Kidney glomerular epithelial cell (primary cell): ENCODE measurements around the gene SNX8.
"Not testable (repeated sequence)": the region's sequence is repeated elsewhere in the genome, so short reads cannot be mapped to it uniquely, and the experiment has no call there.

Source experiments
- DNase-seq: peaks from one replicate; lab custom pipeline; 2025; lab: John Stamatoyannopoulos, UW

The SNX8 gene

GRCh38 chr7:2290877-2291276, 23.4 kb downstream of the SNX8 start:
- no peak for DNase-seq

DNA sequence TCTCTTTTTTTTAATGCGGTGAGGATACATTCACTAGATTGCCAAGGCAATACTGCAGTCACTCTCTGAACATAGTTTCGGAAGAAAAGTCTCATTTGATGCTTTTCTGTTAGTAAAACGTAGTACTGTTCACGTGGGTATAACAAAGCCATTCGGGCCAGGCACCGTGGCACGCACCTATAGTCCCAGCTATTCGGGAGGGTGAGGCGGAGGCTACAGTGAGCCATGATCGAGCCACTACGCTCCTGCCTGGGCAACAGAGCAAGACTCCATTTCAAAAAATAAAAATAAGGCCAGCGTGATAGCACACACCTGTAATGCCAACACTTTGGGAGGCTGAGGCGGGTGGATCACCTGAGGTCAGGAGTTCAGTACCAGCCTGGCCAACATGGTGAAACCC, 24.6 kb downstream of the SNX8 start:
- no peak for DNase-seq

GRCh38 chr7:2289111-2289586, 25.1 kb downstream of the SNX8 start:
- no peak for DNase-seq

GRCh38 chr7:2288503-2288902, 25.7 kb downstream of the SNX8 start:
- DNase-seq, result no peak

GRCh38 chr7:2287745-2288144, 26.5 kb downstream of the SNX8 start:
- no peak for DNase-seq

- DNase-seq, result no peak
Measured at GRCh38 chr7:2283074-2283473, 31.2 kb downstream of the SNX8 start.

DNA sequence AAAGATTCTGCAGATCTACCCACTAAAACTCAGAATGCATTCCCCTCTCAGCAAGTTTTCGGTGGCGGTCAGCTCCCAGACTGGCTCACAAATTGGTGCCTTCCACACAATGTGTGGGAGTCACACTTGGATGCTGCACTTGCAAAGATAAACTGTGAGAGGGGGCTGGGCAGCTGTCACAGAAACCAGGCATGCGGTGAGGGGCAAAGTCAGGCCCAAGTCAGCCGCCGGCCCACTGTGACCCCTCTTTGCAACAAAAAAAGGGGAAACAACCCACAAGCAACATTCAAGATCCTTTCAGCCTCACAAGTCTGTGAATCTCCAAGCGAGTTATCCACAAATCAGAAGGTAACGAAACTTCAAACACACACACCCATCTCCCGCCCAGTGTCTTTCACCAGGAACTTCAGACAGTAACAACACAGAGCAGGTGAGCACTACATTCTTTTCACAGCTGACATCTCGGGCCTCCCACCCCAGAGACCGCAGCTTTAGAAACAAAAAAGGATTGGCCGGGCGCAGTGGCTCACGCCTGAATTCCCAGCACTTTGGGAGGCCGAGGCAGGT, 32.0 kb downstream of the SNX8 start:
- DNase-seq, result peak; percentile 40

GRCh38 chr7:2281541-2281940, 32.7 kb downstream of the SNX8 start:
- DNase-seq, result no peak

DNA sequence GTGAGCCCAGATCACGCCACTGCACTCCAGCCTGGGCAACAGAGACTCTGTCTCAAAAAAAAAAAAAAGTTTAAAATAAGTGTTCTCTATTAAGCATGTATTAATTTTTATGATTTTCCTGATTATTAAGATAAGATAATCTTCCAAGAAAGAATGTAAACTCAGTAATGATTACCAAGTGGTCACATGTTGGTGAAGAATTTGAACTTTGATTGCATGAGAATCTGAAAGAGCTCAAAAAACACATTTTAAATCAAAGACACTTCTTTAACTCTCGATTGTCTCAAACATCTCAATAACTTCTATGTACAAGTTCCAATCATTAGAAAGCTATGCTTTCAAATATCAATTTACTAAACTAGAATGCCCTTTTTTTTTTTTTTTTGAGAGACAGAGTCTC, 33.8 kb downstream of the SNX8 start:
- no peak for DNase-seq

DNA sequence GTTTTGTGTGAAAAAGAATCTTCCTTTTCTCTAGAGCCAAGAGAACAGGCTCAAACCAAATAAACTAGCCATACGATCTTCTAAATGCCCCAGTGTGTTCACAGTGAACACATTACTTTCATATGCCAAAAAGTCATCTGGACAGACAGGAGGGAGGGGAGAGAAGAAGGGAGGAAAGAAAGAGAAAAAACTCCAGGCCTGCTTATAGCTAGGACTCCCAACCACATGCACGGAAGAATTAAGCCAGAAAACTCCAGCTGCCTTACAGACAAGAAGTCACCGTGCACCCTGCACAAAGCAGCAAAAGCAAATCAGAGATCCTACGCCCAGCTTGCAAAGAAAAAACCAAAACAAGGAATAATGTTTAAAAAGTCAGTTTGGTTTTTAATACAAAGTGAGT, 34.3 kb downstream of the SNX8 start:
- no peak for DNase-seq

GRCh38 chr7:2278026-2278425, 36.2 kb downstream of the SNX8 start:
- DNase-seq, result no peak

GRCh38 chr7:2276107-2276506, 38.1 kb downstream of the SNX8 start:
- DNase-seq, result no peak

DNA sequence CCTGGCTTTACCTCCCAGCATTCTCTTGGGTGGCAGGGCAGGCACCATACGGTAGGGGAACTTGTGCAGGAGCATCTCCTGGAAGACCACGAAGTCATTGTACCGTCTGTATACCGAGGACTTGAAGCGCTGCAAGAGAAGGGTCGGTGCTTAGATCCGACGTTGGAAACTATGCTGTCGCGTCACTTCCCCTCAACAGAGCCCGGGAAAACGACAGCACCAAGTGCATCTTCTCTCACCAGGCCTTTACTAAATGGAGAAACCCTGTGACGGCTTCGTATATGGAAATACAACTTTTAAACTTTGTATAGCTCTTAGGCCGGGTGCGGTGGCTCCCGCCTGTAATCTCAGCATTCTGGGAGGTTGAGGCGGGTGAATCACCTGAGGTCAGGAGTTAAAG, 39.1 kb downstream of the SNX8 start:
- no peak for DNase-seq

- DNase-seq, result no peak
Measured at GRCh38 chr7:2274666-2275065, 39.6 kb downstream of the SNX8 start.

- no peak for DNase-seq
Measured at GRCh38 chr7:2273866-2274265, 40.4 kb downstream of the SNX8 start.

DNA sequence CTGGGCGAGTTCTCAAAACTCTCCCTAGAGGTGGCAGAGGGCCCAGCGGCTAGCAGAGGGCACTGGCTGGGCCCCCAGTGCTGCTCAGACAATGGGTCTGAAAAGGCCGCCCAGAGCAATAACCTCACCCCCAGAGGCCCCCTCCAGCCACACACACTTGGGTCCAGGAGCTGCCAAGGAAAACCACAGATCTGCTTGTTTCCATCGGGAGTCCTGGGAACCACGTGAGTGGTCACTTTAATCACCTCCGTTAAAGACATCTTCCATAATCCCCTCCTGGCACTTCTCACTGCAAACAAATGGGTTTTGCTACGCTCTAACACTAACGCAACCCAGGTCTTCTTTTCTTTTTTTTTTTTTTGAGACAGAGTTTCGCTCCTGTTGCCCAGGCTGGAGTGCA, 42.2 kb downstream of the SNX8 start:
- no peak for DNase-seq

- DNase-seq, result no peak
Measured at GRCh38 chr7:2271273-2272026, 42.8 kb downstream of the SNX8 start.

DNA sequence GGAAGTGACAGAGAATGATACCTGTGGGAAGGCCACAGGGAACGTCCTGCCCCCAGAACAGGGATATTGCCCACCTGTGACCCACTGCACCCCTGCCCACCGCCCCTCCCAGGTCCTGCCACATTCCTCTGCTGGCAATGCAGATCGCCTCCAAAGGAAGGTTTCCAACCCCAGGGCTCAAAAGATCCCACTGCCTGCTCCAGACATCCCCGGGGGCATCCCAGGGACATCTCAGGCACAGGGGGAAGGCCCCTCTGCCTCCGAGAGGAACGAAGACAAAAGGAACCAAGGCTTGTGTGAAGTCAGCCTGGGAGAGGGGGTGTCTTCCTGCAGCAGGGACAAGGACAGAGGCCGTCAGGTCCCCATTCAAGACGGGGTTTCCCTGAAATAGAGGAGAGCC, 43.7 kb downstream of the SNX8 start:
- DNase-seq, result no peak

GRCh38 chr7:2269991-2270460, 44.2 kb downstream of the SNX8 start:
- no peak for DNase-seq

GRCh38 chr7:2269089-2269990, 44.9 kb downstream of the SNX8 start:
- DNase-seq, result not testable (repeated sequence)

DNA sequence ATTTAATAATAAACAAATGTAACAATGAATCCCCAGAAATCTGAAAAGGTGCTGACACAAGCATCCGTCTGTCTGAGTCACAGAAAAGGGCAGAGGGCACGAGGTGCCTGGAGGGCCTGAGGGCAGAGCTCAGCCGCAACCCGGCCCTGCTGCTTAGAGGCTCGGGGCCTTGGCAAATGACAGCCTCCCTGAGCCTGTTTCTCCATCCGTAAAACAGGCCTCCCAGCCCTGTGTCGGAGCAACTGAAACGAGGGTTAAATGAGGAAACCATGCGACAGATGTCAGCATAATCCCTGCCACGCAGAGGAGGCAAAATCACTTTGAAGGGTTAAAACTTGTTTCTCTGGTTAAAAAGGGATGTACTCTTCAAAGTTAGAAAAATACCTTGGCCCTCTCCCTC, 47.3 kb downstream of the SNX8 start:
- no peak for DNase-seq

DNA sequence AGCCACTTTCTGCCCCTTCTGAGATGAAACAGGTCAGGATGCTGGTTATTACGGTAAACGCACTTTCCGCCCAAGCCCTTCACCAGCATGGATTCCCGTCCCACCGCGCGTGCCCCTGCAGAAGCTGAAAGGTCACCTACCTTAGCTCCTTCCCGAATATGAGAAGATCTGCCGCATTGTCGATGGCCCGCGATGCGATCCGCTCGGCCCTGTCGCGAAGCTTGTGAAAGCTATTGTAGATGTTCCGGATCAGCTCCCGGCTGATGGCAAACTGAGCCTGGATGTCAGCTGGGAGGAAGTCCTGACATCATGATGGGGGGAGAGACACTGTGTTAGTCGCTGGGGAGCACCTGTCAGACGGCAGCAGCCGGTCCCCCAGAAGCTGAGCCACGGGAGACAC, 50.1 kb downstream of the SNX8 start:
- no peak for DNase-seq

GRCh38 chr7:2263176-2263575, 51.1 kb downstream of the SNX8 start:
- DNase-seq, result no peak
